IMR-90 (cell line): Measurements from ENCODE around the gene NT5E. TPM values are rescaled to one million over a fixed set of nuclear protein-coding genes. Genes with fewer than 3 reads are reported as not detected.

Experiments used
- ATAC-seq: fragments of 200-7000 bp; cut with Tn5 transposase; 2 replicates; pipeline ENCODE4 v1.9.1; 2020; ENCODE audit warnings: low read depth, mild to moderate bottlenecking, moderate library complexity
- BruUV-seq: library from RNA; stranded (reverse); fragments of 400-500 nt; replicated peaks from 2 replicates; lab custom pipeline; 2021; lab: Mats Ljungman, UMichigan
- CTCF ChIA-PET: fragments of 300-600 bp; formaldehyde crosslinking; extraction: SDS; loops from one replicate; lab custom pipeline; 2021; ENCODE audit warnings: antibody characterized with exemption; lab: Yijun Ruan, JAX
- POLR2A ChIA-PET: fragments of 300-600 bp; sonication (Branson Sonifier 250); formaldehyde crosslinking; loops from one replicate; lab custom pipeline; 2022; ENCODE audit warnings: antibody characterized with exemption; ENCODE audit not compliant: unreplicated experiment; lab: Charles Lee
- DNase-seq: peaks from one replicate; pipeline ENCODE4 v3.0.0; 2013
- H2AFZ ChIP-seq: replicated peaks from 2 replicates; pipeline ENCODE3; 2013; ENCODE audit warnings: low read length, mild to moderate bottlenecking; ENCODE audit not compliant: poor library complexity
- H2AK5ac ChIP-seq: 2 replicates; pipeline ENCODE4 v1.6.1; 2013; ENCODE audit warnings: low read depth, low read length, inconsistent platforms
- H2AK9ac ChIP-seq: replicated peaks from 2 replicates; pipeline ENCODE3; 2013; ENCODE audit warnings: mild to moderate bottlenecking, low read depth, low read length, moderate library complexity; ENCODE audit not compliant: poor library complexity
- H2BK120ac ChIP-seq: 2 replicates; pipeline ENCODE4 v1.6.1; 2013; ENCODE audit warnings: low read depth, low read length, inconsistent platforms
- H2BK15ac ChIP-seq: 3 replicates; pipeline ENCODE4 v1.6.1; 2013; ENCODE audit warnings: low read depth, low read length, inconsistent platforms
- H2BK20ac ChIP-seq: 2 replicates; pipeline ENCODE4 v1.6.1; 2013; ENCODE audit warnings: low read depth, mild to moderate bottlenecking, inconsistent platforms, low read length, moderate library complexity
- H2BK5ac ChIP-seq: 2 replicates; pipeline ENCODE4 v1.6.1; 2013; ENCODE audit warnings: mild to moderate bottlenecking, low read depth, low read length, inconsistent platforms; ENCODE audit not compliant: poor library complexity, severe bottlenecking
- H3K14ac ChIP-seq: replicated peaks from 2 replicates; pipeline ENCODE4 v1.6.1; 2013; ENCODE audit warnings: low read depth, low read length, inconsistent platforms
- H3K18ac ChIP-seq: 2 replicates; pipeline ENCODE4 v1.6.1; 2013; ENCODE audit warnings: low read depth, low read length, control low read depth
- H3K23ac ChIP-seq: 2 replicates; pipeline ENCODE4 v1.6.1; 2013; ENCODE audit warnings: low read depth, low read length, inconsistent platforms
- H3K27ac ChIP-seq: 2 replicates; pipeline ENCODE4 v1.5.1; 2013; ENCODE audit warnings: mild to moderate bottlenecking, control low read depth, low read length; ENCODE audit not compliant: insufficient read depth
- H3K27me3 ChIP-seq: 2 replicates; pipeline ENCODE4 v1.6.1; 2013; ENCODE audit warnings: low read length; ENCODE audit not compliant: control insufficient read depth, insufficient read depth
- H3K36me3 ChIP-seq: 2 replicates; pipeline ENCODE4 v1.6.1; 2013; ENCODE audit warnings: low read length, mixed read lengths; ENCODE audit not compliant: control insufficient read depth, insufficient read depth
- H3K4ac ChIP-seq: 2 replicates; pipeline ENCODE4 v1.6.1; 2013; ENCODE audit warnings: low read depth, low read length, inconsistent platforms
- H3K4me1 ChIP-seq: 2 replicates; pipeline ENCODE4 v1.6.1; 2013; ENCODE audit warnings: low read length, mixed read lengths; ENCODE audit not compliant: control insufficient read depth, insufficient read depth
- H3K4me2 ChIP-seq: 2 replicates; pipeline ENCODE4 v1.6.1; 2013; ENCODE audit warnings: low read depth, mild to moderate bottlenecking, control low read depth, low read length, moderate library complexity
- H3K4me3 ChIP-seq: 2 replicates; pipeline ENCODE4 v1.5.1; 2013; ENCODE audit warnings: low read depth, mild to moderate bottlenecking, control low read depth, low read length, moderate library complexity; ENCODE audit not compliant: insufficient read depth
- H3K56ac ChIP-seq: 2 replicates; pipeline ENCODE4 v1.6.1; 2013; ENCODE audit warnings: low read length, inconsistent platforms; ENCODE audit not compliant: insufficient read depth; ENCODE audit errors: extremely low read depth
- H3K79me1 ChIP-seq, 2 experiments: 2 replicates each; pipeline ENCODE4 v1.6.1; 2013; ENCODE audit warnings: low read length in 2 of 2, inconsistent platforms in 1 of 2, low read depth in 1 of 2
- H3K9ac ChIP-seq: 2 replicates; pipeline ENCODE4 v1.6.1; 2013; ENCODE audit warnings: low read depth, low read length, control low read depth
- H3K9me1 ChIP-seq: 2 replicates; pipeline ENCODE4 v1.6.1; 2013; ENCODE audit warnings: low read length, inconsistent platforms; ENCODE audit not compliant: insufficient read depth
- H3K9me3 ChIP-seq: 2 replicates; pipeline ENCODE4 v1.6.1; 2013; ENCODE audit warnings: low read length; ENCODE audit not compliant: control insufficient read depth, insufficient read depth
- H4K20me1 ChIP-seq: 2 replicates; pipeline ENCODE4 v1.6.1; 2013; ENCODE audit warnings: low read length, inconsistent platforms; ENCODE audit not compliant: insufficient read depth
- H4K5ac ChIP-seq: 2 replicates; pipeline ENCODE4 v1.6.1; 2013; ENCODE audit warnings: mild to moderate bottlenecking, low read depth, low read length, control low read depth
- H4K8ac ChIP-seq, 2 experiments: 2 replicates each; pipeline ENCODE4 v1.6.1; 2013; ENCODE audit warnings: low read depth in 2 of 2, low read length in 2 of 2, control low read depth in 1 of 2, inconsistent platforms in 1 of 2
- H4K91ac ChIP-seq: 2 replicates; pipeline ENCODE4 v1.6.1; 2013; ENCODE audit warnings: low read depth, low read length, inconsistent platforms; ENCODE audit not compliant: insufficient read depth
- CEBPB ChIP-seq: IDR thresholded peaks from 2 replicates; pipeline ENCODE4 v1.6.1; 2012; ENCODE audit warnings: low read depth, low read length, improper control_type of control experiment
- FOS ChIP-seq: fragments of 150-350 bp; IDR thresholded peaks from 2 replicates; pipeline ENCODE4 v1.6.1; 2016; ENCODE audit warnings: low read depth, low read length
- NFE2L2 ChIP-seq: fragments of 150-350 bp; IDR thresholded peaks from 2 replicates; pipeline ENCODE4 v1.6.1; 2016; ENCODE audit warnings: low read depth, mild to moderate bottlenecking, low read length
- WGBS, 2 experiments: methylation state at CpG; one replicate each; pipeline versions ENCODE4 v1.1.5 to v1.1.7; 2013; ENCODE audit warnings: missing lambda C conversion rate in 2 of 2; ENCODE audit not compliant: insufficient read length in 1 of 2; ENCODE audit errors: extremely low coverage in 2 of 2; 5-methylcytosine and 5-hydroxymethylcytosine counted together
- dilution Hi-C: fragments of 300-500 bp; cut with HindIII; formaldehyde crosslinking; loops from one replicate; pipeline ENCODE4 v1.14.3; 2018; ENCODE audit warnings: low sequenced_read_pairs; ENCODE audit not compliant: unreplicated experiment
- in situ Hi-C: fragments of 300-500 bp; cut with MboI; formaldehyde crosslinking; loops from 3 replicates; pipeline ENCODE4 v1.14.3; 2019; ENCODE audit warnings: low sequenced_read_pairs, inconsistent platforms, mixed read lengths
- intact Hi-C: fragments of 100-400 bp; cut with micrococcal nuclease; formaldehyde crosslinking; loops from 2 replicates; pipeline ENCODE4 v1.10.0; 2022
- polyA plus RNA-seq, 3 experiments: library from polyadenylated mRNA; depleted of rRNA; stranded (reverse); fragments of >200 nt; gene quantifications; 2 replicates each; pipeline ENCODE4 v1.2.3, GENCODE V29; 2012; ENCODE audit warnings: low replicate concordance in 1 of 3
- total RNA-seq: library from RNA; depleted of rRNA; stranded (reverse); fragments of >200 nt; gene quantifications from 2 replicates; pipeline ENCODE4 v1.2.3, GENCODE V29; 2012

The NT5E gene
- total and polyA plus RNA-seq, 2 of the 4 experiments (the other 2 are of a cell fraction): 153 to 280 TPM

DNA sequence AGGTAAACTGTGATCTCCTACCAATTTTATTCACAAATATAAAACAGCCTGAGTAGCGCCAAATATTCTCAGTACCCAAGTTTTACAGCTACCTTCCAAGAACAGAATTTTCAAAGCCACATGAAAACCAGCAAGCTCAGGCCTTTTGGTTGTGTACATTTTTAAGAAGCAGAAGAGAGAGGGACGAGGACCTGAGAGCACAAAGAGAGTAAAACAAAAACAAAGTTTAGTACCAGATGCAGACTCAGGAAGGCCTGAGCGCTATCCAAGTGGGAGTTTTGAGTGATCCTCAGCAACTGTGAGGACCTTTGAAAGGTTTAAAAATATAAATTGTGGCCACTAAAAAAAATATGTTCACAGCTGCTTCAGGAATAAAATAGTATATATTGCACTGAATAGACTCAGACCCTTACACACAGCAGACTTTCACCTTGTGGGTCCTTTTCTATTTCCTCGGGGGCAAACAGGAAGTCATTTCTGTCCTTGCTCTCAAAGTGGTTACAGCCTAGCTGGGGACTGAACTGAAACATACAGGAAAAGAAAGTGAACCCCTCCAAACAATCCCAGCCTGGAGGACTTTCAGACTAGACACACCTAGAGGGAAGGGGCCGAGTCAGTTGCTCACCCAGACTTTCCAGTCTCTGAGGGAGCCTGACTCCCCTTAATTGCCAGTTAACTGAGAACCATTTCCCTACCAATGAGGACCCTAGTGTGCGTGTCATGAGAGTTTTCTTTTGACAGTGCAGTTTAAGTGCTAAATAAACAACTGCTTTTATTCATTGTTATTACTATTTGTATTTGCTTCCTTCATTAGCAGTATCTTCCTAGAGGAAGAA, 48.5 kb upstream of the NT5E start:
- Histone ChIP-seq H3K18ac (peak overlapping the region; percentile 96), H2BK15ac (peak overlapping the region; percentile 90), H3K4me1 (peaks cover 37% of the 10 kb centered on the region), H4K20me1 (no peaks in the 10 kb centered on the region), H4K5ac (peak overlapping the region; percentile 95), H3K14ac (peak overlapping the region; percentile 100), H4K91ac (peak overlapping the region; percentile 99), H2AK9ac (no peak overlapping the region), H3K4ac (peak overlapping the region; percentile 100), H3K4me3 (no peak overlapping the region), H3K27ac (peak overlapping the region; percentile 68), H3K36me3 (no peaks in the 10 kb centered on the region), H2BK5ac (peak overlapping the region; percentile 100), H2AK5ac (peak overlapping the region; percentile 87), H3K79me1 (peaks cover 11 to 23% of the 10 kb centered on the region in 2 experiments; a peak in 3 of 4 replicates), H4K8ac (peak overlapping the region; percentile 74 to 99), H3K9me1 (peaks cover 26% of the 10 kb centered on the region), H2AFZ (peak overlapping the region; percentile 49), H2BK20ac (peak overlapping the region; percentile 100), H2BK120ac (peak overlapping the region; percentile 100), H3K9ac (no peak overlapping the region), H3K4me2 (no peak overlapping the region), H3K9me3 (0 out of 2 replicates have a peak, but pooled peaks cover 3% of the 10 kb centered on the region), H3K23ac (peak overlapping the region; percentile 100; the same call in 1 of the 2 replicates), H3K27me3 (no peaks in the 10 kb centered on the region), H3K56ac (peak overlapping the region; percentile 21; the same call in 1 of the 2 replicates)
- in situ Hi-C loops: no loop called here
- no peak for DNase-seq
- POLR2A ChIA-PET: interaction anchor here (0.6 kb wide), 2 partner anchors 169 to 243 kb away, joined by 3 read pairs; no protein-coding TSS in a partner anchor
- dilution Hi-C loops: no loop called here
- CTCF ChIA-PET: interaction anchor here (0.7 to 1.9 kb wide), 3 partner anchors 11 to 81 kb away, joined by 4 to 8 read pairs (median 7); no protein-coding TSS in a partner anchor
- intact Hi-C loops: no loop called here
- WGBS, 2 experiments: no CpG with 5 or more reads among the region's 6 CpGs
- TF ChIP-seq FOS: no peak
- no peak for TF ChIP-seq NFE2L2
- TF ChIP-seq CEBPB: no peak
- BruUV-seq: no TSS peak
- no peak for ATAC-seq
